Measurements from ENCODE around the gene SFXN2.
"Not testable (repeated sequence)": the region's sequence is repeated elsewhere in the genome, so short reads cannot be mapped to it uniquely, and the experiment has no call there.

Gene SFXN2

GRCh38 chr10:102758240-102758932 is 44.0 kb downstream of the SFXN2 start:
- no peak for DNase-seq

- DNase-seq = not testable (repeated sequence)
These were observed 44.5 kb downstream of the SFXN2 start for GRCh38 chr10:102758933-102759262.

GRCh38 chr10:102759497-102760210 is 45.2 kb downstream of the SFXN2 start:
- no peak for DNase-seq

GRCh38 chr10:102761981-102762380 is 47.5 kb downstream of the SFXN2 start:
- no peak for DNase-seq

- no peak for DNase-seq
These were observed 48.1 kb downstream of the SFXN2 start for GRCh38 chr10:102762401-102763015.

- DNase-seq = no peak
These were observed 48.7 kb downstream of the SFXN2 start for GRCh38 chr10:102763037-102763607.

GRCh38 chr10:102764470-102765161 is 50.2 kb downstream of the SFXN2 start:
- DNase-seq = no peak

DNA sequence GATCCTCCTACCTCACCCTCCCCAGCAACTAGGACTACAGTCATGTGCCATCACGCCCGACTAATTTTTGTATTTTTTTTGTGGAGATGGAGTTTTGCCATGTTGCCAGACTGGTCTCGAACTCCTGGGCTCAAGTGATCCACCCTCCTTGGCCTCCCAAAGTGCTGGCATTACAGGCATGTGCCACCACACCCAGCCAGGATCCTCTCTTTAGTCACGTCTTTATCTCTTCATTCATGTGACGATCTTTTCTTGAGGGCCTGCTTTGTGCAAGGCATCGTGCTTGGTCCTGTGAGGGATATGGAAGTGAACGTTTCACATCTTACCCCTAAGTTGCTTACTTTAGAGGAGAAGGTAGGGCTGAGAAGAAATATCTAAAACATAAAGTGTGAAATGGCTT is 50.9 kb downstream of the SFXN2 start:
- DNase-seq = no peak

DNA sequence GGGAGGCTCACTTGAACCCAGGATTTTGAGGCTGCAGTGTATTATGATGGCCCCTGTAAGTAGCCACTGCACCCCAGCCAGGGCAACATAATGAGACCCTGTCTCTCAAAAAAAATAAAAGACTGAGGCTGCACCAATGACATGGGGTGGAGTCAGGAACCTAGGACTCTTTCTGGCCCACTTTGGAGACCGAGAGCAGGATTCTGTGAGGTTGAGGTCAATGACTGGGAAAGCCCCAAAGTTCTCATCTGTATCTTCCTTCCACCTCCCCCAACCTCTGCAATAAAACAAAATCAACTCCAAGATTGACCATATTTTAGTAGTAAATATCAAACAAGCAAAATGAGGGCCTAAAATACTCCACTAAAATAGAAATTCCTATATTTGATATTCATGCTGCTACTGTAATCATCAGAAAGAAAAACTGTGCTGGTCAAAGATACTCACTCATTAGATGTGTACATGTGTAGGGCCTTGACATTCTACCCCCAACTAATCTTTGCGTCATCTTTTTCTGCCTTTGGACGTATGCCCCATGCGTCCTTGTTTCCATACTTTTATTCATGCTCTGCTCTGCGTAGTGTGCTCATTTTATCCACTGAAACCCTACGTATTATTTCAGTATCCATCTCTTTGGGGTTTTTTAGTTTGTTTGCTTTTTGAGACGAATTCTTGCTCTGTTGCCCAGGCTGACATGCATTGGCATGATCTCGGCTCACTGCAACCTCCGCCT is 53.2 kb downstream of the SFXN2 start:
- DNase-seq = no peak

DNA sequence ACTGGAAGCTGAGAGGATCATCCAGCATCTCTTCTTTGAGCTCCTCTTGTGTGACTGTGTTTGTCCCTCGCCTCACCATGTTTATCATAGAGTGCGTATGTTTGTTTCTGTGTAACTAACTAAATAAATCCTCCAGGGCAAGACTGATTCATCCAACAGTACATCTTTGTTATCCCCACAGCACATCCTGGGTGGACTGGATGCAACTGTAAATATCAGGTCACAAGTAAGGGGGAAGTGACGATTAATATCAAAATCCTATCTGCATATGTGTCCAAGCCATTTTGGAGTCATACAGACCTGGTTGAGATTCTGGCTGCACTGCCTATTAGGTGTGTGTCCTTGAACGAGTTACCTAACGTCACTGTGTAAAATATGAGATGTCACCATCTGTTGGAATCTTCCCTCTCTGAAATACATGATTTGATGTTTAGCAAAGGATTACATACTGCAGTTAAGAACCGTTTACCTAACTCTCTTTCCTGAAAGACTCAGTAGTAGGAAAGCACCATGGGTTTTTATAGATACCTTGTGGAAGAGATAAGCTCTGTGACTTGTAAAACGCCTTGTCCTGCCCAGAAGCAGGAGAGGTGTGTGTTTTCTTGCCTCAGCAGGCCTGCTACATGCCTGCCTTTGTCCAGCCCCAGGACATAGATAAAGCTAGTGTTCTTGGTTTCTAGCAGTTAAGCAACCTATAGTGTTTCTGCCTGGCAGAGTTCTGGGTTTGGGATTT is 55.1 kb downstream of the SFXN2 start:
- no peak for DNase-seq

DNA sequence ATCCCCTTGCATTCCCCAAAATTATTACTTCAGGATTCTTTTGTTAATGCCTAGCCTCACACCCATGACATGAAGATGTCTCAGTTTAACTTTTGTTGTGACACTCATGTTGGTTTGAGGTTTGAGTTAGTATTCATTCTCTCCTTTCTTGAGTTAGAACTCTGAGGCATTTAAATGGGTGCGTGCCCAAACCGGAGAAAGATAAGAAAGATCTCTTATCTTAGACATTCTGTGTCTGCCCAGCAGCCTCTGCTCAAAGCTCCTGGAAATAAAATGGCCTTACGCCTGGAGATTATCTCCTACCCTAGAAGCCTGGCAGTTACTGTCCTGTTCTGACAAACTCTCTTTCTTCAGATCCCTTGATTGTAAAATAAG is 55.7 kb downstream of the SFXN2 start:
- no peak for DNase-seq

DNA sequence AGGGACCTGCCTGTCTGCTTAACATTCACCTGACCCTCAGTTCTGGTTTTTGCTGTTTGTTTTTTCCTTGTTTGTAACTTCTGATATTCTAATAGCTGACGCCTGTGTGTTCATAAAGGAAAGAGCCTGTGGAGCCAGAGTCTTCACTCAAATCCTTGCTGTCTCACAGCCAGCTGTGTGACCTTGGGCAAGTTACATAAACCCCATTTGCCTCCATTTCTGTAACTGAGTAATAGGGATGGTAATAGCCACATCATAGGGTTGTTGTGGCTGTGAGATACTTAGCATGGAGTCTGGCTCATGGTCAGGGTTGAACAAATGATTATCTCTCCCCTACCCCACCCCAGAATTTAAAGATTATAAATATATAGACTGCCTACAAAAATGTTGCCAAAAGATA is 56.4 kb downstream of the SFXN2 start:
- no peak for DNase-seq

- no peak for DNase-seq
These were observed 58.9 kb downstream of the SFXN2 start for GRCh38 chr10:102773320-102773719.

- no peak for DNase-seq
These were observed 59.5 kb downstream of the SFXN2 start for GRCh38 chr10:102773986-102774385.

DNA sequence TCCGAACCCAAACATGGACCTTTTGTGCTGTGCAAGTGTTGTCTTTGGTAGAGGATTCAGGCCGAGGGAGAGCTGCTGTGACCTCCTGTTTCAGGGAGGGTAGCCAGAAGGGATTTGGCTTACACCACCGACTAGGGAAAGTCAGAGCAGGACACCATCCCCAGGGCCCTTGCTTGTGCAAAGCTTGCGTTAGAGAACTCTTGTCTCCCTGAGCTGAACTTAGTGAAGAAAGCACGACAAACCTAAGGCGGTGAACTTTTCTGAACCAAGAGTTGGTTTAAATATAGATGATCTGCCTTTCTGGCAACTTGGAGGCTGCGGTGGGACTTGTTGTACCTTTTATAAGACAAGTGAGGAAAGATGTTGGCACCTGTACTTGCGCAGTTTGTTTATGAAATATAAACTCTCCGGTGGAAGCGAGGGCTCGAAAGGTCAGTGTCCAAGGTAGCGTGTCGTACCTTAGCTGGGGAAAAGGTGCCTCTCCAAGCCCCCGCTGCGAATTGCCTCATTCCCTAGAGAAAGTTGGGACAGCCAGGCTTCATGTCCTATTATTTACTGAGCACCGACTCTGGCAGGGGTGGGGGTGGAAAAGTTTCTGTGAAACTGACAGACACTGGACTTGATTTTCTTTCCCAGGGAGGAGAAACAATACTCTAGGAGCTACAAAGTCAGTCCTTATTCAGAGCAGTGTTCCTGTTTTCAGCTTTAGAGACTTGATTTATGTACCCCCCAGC is 60.9 kb downstream of the SFXN2 start:
- DNase-seq = no peak

GRCh38 chr10:102775935-102776669 is 61.7 kb downstream of the SFXN2 start:
- DNase-seq = no peak

GRCh38 chr10:102776779-102777456 is 62.5 kb downstream of the SFXN2 start:
- peak; percentile 30 for DNase-seq

DNA sequence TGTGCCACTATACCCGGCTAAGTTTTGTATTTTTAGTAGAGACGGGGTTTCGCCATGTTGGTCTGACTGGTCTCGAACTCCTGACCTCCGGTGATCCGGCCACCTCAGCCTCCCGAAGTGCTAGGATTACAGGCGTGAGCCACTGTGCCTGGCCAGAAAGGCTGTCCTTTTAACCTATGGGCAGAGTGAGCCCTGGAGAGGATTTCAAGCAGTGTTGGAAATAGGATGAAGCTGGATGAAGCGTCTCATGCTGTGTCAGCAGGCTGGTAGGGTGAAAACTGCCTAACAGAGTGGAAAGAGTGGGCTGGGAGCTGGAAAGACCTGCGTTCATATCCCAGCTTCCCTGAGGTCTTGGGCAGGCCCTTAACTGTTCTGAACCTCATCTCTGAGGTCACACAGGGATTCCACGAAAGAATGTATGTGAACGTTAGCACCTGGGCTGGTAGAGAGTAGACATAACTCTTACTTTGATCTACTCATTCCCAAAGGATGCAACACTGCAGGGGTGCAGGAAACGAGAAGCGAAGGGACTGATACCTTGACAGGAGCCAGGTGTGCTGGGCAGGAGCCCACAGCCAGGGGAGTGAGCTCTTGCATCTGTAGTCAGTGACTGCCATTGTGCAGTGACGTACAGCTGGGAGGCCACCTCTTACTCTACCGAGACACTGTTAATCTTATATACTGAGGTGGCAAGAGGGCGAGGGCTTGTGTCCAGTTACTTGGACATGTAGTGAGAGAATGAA is 63.4 kb downstream of the SFXN2 start:
- DNase-seq = no peak

GRCh38 chr10:102778781-102779180 is 64.3 kb downstream of the SFXN2 start:
- no peak for DNase-seq
